GM18858 (cell line): ENCODE results near the gene RPL27A.

ENCODE experiments used
- ATAC-seq: cut with Tn5 transposase; IDR thresholded peaks from one replicate; pipeline ENCODE4 v1.9.1; 2021; ENCODE audit not compliant: unreplicated experiment

RPL27A gene

GRCh38 chr11:8672346-8672745 lies 10.2 kb upstream of the RPL27A start:
- no peak for ATAC-seq

- ATAC-seq: no peak
These were observed 7.7 kb upstream of the RPL27A start for GRCh38 chr11:8674859-8675258.

DNA sequence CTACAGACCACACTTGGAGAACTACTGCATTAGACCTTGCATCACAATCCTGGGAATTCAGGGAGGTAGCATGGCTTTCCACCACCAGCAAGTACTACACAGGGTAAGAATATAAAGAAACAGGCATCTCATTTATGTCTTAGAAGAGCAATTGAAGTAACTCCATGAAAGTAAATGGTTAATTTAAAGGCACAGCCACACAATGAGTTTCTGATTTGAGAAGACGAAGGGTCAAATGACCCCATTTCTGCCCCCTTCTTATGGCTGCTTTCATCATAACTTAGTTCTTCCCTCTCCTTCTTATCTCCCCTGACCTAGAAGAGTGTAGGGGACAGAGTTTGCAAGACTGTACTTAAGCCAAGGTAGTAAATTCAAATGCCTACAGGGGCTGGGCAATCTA lies 6.1 kb upstream of the RPL27A start:
- no peak for ATAC-seq

DNA sequence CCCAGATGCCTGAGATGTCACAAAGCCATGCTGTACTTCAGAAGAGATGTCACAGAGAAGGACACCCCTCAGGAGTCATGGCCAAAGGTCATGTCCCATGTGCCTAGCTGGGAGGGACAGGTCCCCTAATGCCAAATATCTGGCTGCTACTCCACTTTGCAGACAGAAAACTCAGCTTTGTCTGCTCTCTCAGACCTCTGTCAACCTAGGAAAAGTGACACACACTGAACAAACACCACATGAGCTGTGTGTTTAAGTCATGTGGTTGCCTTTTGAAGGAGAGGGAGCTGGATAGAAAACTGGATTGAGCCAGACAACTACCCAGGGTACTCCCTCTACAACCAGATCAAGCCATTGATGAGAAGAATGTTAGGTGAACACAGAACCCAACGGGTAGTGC lies 3.6 kb upstream of the RPL27A start:
- no peak for ATAC-seq

DNA sequence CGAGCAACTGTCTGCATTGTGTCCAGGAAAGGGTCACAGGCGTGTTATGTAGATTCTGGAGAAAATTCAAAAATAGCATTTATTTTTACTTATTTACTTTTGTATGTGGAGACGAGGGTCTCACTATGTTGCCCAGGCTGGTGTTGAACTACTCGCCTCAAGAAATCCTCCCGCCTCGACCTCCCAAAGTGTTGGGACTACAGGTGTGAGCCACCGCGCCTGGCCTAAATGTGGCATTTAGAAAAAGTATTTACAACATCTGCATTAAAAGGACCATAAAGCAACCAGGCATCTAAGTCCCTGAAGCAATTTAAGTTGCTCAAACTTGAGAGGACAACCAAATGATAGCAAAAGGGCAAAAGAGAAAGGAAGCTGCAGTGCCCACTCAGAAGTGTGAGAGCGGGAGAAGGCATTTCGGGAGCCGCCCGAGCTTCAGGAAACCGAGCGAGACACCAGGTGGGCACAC lies 722 bp upstream of the RPL27A start:
- ATAC-seq: no peak

- no peak for ATAC-seq
These were observed 669 bp downstream of the RPL27A start for GRCh38 chr11:8683115-8683807.

DNA sequence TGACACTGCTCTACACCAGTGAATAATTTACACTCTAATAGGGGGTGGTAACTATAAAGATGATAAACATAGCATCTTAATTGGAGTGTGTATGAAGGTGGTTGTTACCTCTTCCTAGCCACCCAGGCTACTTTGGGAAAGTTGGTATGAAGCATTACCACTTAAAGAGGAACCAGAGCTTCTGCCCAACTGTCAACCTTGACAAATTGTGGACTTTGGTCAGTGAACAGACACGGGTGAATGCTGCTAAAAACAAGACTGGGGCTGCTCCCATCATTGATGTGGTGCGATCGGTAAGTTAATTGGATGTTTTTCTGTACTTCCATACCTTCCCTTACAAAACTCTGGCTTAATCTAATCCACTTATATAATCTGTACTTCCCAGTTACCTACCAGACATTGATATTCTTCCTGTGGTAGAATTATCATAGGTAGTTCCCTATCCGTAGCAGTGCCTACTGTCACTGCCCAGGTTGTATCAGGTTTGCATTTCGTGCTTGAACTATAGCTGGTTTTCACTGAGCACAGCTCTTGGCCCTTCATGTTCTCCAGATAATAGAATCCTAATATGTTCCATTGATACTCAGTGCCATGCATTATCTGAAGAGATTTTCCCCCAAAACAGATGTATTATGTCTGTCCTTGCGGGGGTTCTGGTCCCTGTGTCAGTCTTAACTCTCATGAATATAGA lies 2.2 kb downstream of the RPL27A start:
- no peak for ATAC-seq

DNA sequence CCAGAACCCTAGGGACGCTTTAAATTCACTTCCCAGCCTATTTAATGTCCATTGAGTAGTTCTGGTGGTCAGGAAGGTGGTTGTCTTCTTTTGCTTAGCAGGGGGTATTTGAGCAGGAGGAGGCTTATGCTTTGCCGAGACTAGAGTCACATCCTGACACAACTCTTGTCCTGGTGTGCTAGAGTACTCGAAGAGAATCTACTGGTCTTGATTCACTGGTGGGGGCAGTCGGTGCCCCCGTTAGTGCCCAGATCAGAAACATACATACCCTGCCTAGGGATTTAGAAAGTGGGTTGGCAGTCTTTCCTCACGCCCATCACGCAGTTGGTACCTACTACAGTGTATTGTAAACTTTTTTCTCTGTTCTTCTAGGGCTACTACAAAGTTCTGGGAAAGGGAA lies 2.7 kb downstream of the RPL27A start:
- no peak for ATAC-seq

- ATAC-seq: no peak
These were observed 3.2 kb downstream of the RPL27A start for GRCh38 chr11:8685820-8686219.

DNA sequence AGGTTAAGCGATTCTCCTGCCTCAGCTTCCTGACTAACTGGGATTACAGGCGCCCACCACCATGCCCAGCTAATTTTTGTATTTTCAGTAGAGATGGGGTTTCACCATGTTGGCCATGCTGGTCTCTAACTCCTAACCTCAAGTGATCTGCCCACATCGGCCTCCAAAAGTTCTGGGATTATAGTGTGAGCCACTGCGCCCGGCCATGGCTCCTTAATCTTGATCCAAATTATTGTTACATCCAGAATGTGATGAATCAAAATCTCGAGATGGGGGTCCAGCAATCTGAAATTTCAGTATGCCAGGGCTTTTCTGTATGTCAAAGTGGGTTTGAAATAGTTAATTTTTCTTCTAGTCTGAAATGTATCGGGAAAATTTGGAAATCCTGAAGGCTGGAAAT lies 3.7 kb downstream of the RPL27A start:
- ATAC-seq: no peak

DNA sequence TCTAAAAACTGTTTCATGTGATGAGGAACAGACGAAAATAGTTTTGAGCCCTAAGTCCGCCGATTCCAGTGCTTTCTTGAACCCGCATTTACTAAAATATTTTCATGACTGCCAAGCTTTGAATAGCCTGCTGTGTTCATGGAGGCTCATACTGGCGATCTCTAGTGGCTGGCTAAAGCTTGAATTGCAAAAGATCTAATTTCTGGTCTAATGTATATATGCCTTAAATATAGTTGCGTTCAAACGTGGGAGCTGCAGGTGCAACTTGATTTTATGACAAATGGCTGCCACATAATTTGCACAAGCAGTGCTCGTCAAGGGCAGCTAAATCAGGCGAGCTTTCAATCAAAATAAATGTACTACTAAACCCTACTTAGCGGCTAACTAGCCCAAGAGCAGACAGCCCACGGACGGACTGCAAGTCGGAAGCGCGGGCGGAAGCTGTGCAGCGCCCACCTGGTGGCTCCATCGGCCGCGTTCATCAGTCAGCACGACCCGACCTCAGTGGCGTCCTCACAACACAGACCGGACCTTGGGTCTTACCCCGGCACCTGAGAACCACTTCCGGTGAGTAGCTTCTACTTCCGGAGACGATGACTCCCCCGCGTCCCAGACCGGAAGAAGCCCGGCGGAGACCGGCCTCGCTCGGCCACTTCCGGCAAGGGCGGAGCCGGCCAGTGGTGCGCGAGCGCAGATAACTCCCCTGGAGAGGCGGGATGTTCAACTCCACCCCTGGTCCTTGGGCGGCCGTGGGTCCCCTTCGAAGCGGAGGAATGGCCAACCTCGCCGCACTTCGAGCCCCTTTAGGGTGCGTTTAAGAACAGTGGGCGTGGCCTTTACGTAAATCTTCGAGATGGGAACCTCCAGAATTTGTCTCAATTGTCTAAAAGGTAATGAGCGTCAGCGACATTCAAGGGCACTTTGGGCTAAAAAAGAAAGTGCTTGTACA lies 6.1 kb downstream of the RPL27A start:
- peak; percentile 83 for ATAC-seq

GRCh38 chr11:8689726-8690255 lies 7.2 kb downstream of the RPL27A start:
- no peak for ATAC-seq

- ATAC-seq: no peak
These were observed 8.1 kb downstream of the RPL27A start for GRCh38 chr11:8690374-8691342.

DNA sequence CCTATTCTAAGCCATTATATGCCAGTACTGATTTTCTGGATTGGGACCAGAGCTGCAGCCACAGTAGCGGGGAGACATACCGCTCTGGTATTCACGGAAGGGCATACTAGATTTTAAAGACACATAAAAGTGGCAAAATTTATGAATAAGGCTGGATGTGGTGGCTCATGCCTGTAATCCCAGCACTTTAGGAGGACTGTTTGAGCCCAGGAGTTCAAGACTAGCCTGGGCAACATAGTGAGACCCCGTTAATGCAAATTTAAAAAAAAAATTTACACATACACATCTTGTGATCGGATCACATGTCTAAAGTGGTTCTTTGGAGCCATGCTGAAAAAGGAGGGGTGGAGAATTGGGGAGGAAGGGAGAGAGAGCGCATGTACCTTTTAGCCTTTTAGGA lies 9.0 kb downstream of the RPL27A start:
- no peak for ATAC-seq

DNA sequence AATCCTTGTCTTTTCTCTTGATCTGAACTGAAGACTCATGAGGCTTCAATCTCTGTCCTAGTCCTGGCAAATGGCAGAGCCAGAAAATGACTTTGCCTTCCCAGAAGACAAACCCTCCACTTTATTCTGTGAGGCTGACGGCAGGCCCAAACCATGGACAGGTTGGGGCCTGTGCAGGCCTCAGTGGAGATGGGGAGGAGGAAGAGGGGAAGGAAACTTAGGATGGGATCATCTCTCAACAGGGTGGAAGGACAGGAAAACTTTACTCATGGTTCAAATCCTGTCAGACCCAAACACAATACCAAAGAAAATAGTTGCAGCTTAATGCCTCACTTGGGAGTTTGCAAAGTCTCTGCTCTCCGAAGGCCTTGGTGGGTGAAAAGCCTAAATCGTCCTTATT lies 9.8 kb downstream of the RPL27A start:
- no peak for ATAC-seq

DNA sequence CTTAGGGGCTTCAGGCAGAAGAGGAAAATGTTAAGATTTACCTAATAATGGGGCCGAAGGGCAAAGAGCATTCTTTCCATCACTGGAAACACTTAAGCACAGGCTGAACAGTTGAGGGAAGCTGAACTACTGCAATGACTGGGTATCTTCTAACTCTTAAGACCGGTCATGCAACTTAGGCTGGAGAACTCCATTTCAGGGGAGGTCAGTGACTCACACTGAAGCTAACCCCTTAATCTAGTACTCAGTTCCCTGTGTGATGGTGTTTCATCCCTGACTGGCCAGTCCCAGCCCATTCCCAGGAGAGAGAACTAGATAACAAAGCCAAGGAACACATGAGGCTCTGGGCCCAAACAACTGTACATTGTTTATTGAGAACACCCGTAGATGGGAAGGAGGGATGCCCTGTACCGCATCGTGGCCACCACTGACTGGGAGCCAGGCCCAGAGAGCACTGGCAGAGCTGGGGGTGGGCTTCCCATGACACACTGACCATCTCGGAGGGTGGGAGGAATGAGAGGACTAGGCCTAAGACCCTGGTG lies 10.5 kb downstream of the RPL27A start:
- no peak for ATAC-seq

GRCh38 chr11:8693555-8693954 lies 11.0 kb downstream of the RPL27A start:
- no peak for ATAC-seq

DNA sequence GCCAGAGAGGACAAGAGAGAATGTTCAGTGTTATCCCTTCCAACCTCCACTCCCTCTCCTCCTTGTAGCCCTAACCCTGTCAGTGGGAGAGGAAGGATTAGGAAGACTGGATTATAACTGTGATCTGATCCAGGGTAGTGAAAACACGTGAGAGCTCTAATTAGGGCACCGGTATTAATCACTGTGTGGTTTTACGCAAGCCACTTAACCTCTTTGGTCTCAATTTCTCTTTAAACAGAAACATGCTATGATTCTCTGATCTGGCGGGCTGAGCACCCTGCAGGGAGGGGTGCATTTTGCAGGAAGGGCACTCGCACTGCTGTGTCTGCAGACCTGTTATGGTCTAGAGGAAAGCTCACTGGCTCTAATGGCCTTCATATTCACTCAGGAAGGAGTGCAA lies 11.5 kb downstream of the RPL27A start:
- no peak for ATAC-seq

- no peak for ATAC-seq
These were observed 14.5 kb downstream of the RPL27A start for GRCh38 chr11:8697054-8697453.

GRCh38 chr11:8698379-8698851 lies 15.8 kb downstream of the RPL27A start:
- ATAC-seq: no peak
